Sigmoid colon (tissue), 4 donors: Measurements from ENCODE around the gene ACTN4.

Source experiments
- EP300 ChIP-seq, 4 donors: sonication (generic); formaldehyde crosslinking; IDR thresholded peaks; one replicate each; pipeline ENCODE4 v1.6.1; 2017; ENCODE audit warnings: antibody characterized with exemption in 4 of 4
- TF ChIP-seq, protein P1 (sequence below), 4 experiments: fragments of 450-650 bp in 3 of 4; fragments of 200-600 bp in 1 of 4; IDR thresholded peaks; one replicate each; pipeline ENCODE4 v1.5.1; 2016 to 2019; ENCODE audit warnings: antibody characterized with exemption in 4 of 4, mild to moderate bottlenecking in 3 of 4, moderate library complexity in 2 of 4

DNA sequence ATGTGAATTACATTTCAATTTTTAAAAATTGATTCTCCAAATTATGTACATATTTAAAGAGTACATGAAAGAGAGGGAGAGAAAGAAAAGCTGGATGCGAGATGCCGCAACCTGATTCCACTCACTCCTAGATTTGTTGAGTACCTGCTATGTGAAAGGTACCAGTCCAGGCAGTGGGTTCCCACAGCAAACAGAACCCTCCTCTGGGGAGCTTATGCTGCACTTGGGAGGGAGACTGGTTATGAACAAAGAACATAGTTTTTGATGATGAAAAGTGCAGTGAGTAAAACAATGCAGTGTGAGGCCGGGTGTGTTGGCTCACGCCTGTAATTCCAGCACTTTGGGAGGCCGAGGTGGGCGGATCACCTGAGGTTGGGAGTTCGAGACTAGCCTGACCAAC, 43.4 kb downstream of the ACTN4 start:
- TF ChIP-seq, protein P1, sequence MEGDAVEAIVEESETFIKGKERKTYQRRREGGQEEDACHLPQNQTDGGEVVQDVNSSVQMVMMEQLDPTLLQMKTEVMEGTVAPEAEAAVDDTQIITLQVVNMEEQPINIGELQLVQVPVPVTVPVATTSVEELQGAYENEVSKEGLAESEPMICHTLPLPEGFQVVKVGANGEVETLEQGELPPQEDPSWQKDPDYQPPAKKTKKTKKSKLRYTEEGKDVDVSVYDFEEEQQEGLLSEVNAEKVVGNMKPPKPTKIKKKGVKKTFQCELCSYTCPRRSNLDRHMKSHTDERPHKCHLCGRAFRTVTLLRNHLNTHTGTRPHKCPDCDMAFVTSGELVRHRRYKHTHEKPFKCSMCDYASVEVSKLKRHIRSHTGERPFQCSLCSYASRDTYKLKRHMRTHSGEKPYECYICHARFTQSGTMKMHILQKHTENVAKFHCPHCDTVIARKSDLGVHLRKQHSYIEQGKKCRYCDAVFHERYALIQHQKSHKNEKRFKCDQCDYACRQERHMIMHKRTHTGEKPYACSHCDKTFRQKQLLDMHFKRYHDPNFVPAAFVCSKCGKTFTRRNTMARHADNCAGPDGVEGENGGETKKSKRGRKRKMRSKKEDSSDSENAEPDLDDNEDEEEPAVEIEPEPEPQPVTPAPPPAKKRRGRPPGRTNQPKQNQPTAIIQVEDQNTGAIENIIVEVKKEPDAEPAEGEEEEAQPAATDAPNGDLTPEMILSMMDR (IDR thresholded peaks at IDR 0.05), result no peak
- no peak for TF ChIP-seq EP300 (IDR thresholded peaks at IDR 0.05)
